ENCODE results near the gene KDM4C.

The KDM4C gene

GRCh38 chr9:7145361-7146069, 387.7 kb downstream of the KDM4C start:
- TF ChIP-seq, protein P1, sequence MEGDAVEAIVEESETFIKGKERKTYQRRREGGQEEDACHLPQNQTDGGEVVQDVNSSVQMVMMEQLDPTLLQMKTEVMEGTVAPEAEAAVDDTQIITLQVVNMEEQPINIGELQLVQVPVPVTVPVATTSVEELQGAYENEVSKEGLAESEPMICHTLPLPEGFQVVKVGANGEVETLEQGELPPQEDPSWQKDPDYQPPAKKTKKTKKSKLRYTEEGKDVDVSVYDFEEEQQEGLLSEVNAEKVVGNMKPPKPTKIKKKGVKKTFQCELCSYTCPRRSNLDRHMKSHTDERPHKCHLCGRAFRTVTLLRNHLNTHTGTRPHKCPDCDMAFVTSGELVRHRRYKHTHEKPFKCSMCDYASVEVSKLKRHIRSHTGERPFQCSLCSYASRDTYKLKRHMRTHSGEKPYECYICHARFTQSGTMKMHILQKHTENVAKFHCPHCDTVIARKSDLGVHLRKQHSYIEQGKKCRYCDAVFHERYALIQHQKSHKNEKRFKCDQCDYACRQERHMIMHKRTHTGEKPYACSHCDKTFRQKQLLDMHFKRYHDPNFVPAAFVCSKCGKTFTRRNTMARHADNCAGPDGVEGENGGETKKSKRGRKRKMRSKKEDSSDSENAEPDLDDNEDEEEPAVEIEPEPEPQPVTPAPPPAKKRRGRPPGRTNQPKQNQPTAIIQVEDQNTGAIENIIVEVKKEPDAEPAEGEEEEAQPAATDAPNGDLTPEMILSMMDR (IDR thresholded peaks at IDR 0.05; ENCODE audit: control insufficient read depth, extremely low read depth, insufficient read depth) = no peak
- DNase-seq (ENCODE audit: low read depth) = no peak
- no peak overlapping the region for H3K4me3 ChIP-seq (ENCODE audit: low read depth, low read length)

GRCh38 chr9:7146582-7146981, 388.8 kb downstream of the KDM4C start:
- TF ChIP-seq, protein P1 (IDR thresholded peaks at IDR 0.05; ENCODE audit: control insufficient read depth, extremely low read depth, insufficient read depth) = no peak
- no peak overlapping the region for H3K4me3 ChIP-seq (ENCODE audit: low read depth, low read length)
- DNase-seq (ENCODE audit: low read depth) = no peak

DNA sequence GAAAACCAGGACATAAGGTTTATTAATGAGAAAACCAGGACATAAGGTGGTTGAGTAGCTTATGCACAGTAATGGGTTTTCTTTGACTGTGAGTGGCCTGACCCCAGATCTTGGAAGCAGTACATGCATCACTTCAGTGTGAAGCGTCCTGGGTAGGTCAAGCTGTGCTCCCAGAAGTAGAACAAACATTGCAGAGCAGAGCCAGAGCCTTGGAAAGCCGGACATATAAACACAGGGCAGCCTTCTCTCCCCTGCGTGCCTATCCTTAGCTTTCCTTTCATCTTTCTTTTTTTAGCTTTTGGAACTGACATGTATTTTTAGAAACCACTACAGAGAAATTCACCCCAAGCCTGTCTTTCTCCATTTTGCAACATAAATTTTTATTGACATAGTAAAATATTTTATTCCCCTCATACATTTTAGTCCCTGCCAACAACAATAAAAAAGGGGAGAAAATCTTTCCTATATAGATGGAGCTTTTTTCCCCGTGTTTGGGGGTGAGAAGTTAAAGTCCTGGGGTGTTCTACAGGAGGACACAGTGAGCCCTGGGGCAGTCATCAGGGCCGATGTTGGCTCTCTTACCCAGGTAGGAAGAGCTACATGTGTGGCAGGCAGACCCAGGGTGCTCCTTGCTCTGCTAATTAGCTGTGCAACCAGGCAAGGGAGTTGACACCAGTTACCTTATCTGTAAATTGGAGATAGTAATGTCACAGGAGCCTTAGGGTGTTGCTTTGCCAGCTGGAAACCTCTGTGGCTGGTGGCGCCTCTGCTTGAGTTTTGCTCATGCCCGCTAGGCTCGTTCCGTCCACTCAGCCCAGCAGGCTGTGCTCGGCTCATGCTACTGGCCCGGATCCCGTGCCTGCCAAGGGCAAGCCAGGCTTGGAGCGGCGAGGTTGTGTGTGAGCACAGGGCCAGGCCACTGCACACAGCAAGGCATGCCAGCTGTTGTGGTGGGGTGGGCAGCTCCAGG, 389.6 kb downstream of the KDM4C start:
- TF ChIP-seq, protein P1 (IDR thresholded peaks at IDR 0.05; ENCODE audit: control insufficient read depth, extremely low read depth, insufficient read depth) = no peak
- peak; percentile 17 for DNase-seq (ENCODE audit: low read depth)
- no peak overlapping the region for H3K4me3 ChIP-seq (ENCODE audit: low read depth, low read length)

GRCh38 chr9:7148243-7148765, 390.5 kb downstream of the KDM4C start:
- no peak overlapping the region for H3K4me3 ChIP-seq (ENCODE audit: low read depth, low read length)
- TF ChIP-seq, protein P1 (IDR thresholded peaks at IDR 0.05; ENCODE audit: control insufficient read depth, extremely low read depth, insufficient read depth) = no peak
- DNase-seq (ENCODE audit: low read depth) = no peak

- no peak overlapping the region for H3K4me3 ChIP-seq (ENCODE audit: low read depth, low read length)
- no peak for DNase-seq (ENCODE audit: low read depth)
- TF ChIP-seq, protein P1 (IDR thresholded peaks at IDR 0.05; ENCODE audit: control insufficient read depth, extremely low read depth, insufficient read depth) = no peak
Observed at GRCh38 chr9:7149258-7149657, 391.5 kb downstream of the KDM4C start.

- DNase-seq (ENCODE audit: low read depth) = no peak
- H3K4me3 ChIP-seq (ENCODE audit: low read depth, low read length) = no peak overlapping the region
- TF ChIP-seq, protein P1 (IDR thresholded peaks at IDR 0.05; ENCODE audit: control insufficient read depth, extremely low read depth, insufficient read depth) = no peak
Observed at GRCh38 chr9:7150153-7150890, 392.5 kb downstream of the KDM4C start.

All from LNCaP clone FGC (cell line).